MCF 10A (cell line): ENCODE data around the gene PLCG2. TPM values are rescaled to one million over a fixed set of nuclear protein-coding genes. Genes with fewer than 3 reads are reported as not detected.
"Not testable (repeated sequence)": the region's sequence is repeated elsewhere in the genome, so short reads cannot be mapped to it uniquely, and the experiment has no call there.

Experiments used
- BruUV-seq: library from RNA; stranded (reverse); fragments of 400-500 nt; replicated peaks from 2 replicates; lab custom pipeline; 2021; lab: Mats Ljungman, UMichigan
- CTCF ChIA-PET: fragments of 300-600 bp; sonication (Branson Sonifier 250); formaldehyde crosslinking; extraction: SDS; loops from one replicate; lab custom pipeline; 2021; ENCODE audit warnings: antibody characterized with exemption, inconsistent platforms; lab: Yijun Ruan, JAX
- POLR2A ChIA-PET: fragments of 300-600, 350-650 bp; sonication (Branson Sonifier 250); formaldehyde crosslinking; extraction: SDS; loops from one replicate; lab custom pipeline; 2020; ENCODE audit warnings: antibody characterized with exemption, inconsistent platforms; lab: Yijun Ruan, JAX
- DNase-seq: peaks from one replicate; pipeline ENCODE4 v3.0.0-alpha.2; 2018; ENCODE audit not compliant: unreplicated experiment
- H3K27ac Mint-ChIP-seq: one replicate; pipeline ENCODE4 v1.8.0; 2022; ENCODE audit warnings: mild to moderate bottlenecking, low read depth, mixed read lengths; ENCODE audit not compliant: unreplicated experiment
- H3K27me3 Mint-ChIP-seq: one replicate; pipeline ENCODE4 v1.8.0; 2022; ENCODE audit warnings: mixed read lengths; ENCODE audit not compliant: insufficient read depth, unreplicated experiment
- H3K36me3 Mint-ChIP-seq: one replicate; pipeline ENCODE4 v1.8.0; 2022; ENCODE audit warnings: mild to moderate bottlenecking, moderate library complexity, mixed read lengths; ENCODE audit not compliant: insufficient read depth, unreplicated experiment
- H3K4me1 Mint-ChIP-seq: one replicate; pipeline ENCODE4 v1.8.0; 2022; ENCODE audit warnings: mixed read lengths; ENCODE audit not compliant: insufficient read depth, unreplicated experiment
- H3K4me3 Mint-ChIP-seq: one replicate; pipeline ENCODE4 v1.8.0; 2022; ENCODE audit warnings: mild to moderate bottlenecking, moderate library complexity, mixed read lengths; ENCODE audit not compliant: unreplicated experiment
- H3K9me3 Mint-ChIP-seq: one replicate; pipeline ENCODE4 v1.8.0; 2022; ENCODE audit warnings: mixed read lengths; ENCODE audit not compliant: unreplicated experiment
- intact Hi-C: fragments of 100-400 bp; cut with micrococcal nuclease; formaldehyde crosslinking; loops from 2 replicates; pipeline ENCODE4 v1.14.1; 2022
- total RNA-seq: library from RNA; stranded (reverse); gene quantifications from 2 replicates; pipeline ENCODE4 v1.2.3, GENCODE V29; 2022
- TF ChIP-seq, protein P1 (sequence below): fragments of 200-600 bp; IDR thresholded peaks from one replicate; pipeline ENCODE4 v1.8.0; 2022; ENCODE audit warnings: antibody characterized with exemption, mild to moderate bottlenecking; ENCODE audit not compliant: unreplicated experiment

The PLCG2 gene
- total RNA-seq, 1 experiment from 2014 or later = 5.2 TPM

GRCh38 chr16:81973737-81974136 is 194.6 kb downstream of the PLCG2 start:
- Mint-ChIP-seq H3K4me3 (no peak overlapping the region), H3K27ac (no peak overlapping the region), H3K36me3 (no peaks in the 10 kb centered on the region), H3K9me3 (peaks cover 21% of the 10 kb centered on the region), H3K4me1 (no peaks in the 10 kb centered on the region), H3K27me3 (peaks cover 28% of the 10 kb centered on the region)
- TF ChIP-seq, protein P1, sequence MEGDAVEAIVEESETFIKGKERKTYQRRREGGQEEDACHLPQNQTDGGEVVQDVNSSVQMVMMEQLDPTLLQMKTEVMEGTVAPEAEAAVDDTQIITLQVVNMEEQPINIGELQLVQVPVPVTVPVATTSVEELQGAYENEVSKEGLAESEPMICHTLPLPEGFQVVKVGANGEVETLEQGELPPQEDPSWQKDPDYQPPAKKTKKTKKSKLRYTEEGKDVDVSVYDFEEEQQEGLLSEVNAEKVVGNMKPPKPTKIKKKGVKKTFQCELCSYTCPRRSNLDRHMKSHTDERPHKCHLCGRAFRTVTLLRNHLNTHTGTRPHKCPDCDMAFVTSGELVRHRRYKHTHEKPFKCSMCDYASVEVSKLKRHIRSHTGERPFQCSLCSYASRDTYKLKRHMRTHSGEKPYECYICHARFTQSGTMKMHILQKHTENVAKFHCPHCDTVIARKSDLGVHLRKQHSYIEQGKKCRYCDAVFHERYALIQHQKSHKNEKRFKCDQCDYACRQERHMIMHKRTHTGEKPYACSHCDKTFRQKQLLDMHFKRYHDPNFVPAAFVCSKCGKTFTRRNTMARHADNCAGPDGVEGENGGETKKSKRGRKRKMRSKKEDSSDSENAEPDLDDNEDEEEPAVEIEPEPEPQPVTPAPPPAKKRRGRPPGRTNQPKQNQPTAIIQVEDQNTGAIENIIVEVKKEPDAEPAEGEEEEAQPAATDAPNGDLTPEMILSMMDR = no peak
- POLR2A ChIA-PET = interaction anchor here (0.7 kb wide), 1 partner anchor 101 kb away, joined by 3 read pairs; no protein-coding TSS in a partner anchor
- intact Hi-C loops = no loop called here
- no peak for DNase-seq
- CTCF ChIA-PET = interaction anchor here (0.6 to 1.6 kb wide), 2 partner anchors 99 to 250 kb away, joined by 3 read pairs; no protein-coding TSS in a partner anchor
- BruUV-seq = no TSS peak

- Mint-ChIP-seq H3K36me3 (no peaks in the 10 kb centered on the region), H3K27me3 (peaks cover 9% of the 10 kb centered on the region), H3K4me3 (no peak overlapping the region), H3K9me3 (peaks cover 15% of the 10 kb centered on the region), H3K27ac (no peak overlapping the region), H3K4me1 (no peaks in the 10 kb centered on the region)
- DNase-seq = no peak
- POLR2A ChIA-PET = no interaction called here
- BruUV-seq = no TSS peak
- CTCF ChIA-PET = no interaction called here
- intact Hi-C loops = no loop called here
- TF ChIP-seq, protein P1 = no peak
Observed at GRCh38 chr16:81975637-81976036, 196.5 kb downstream of the PLCG2 start.

GRCh38 chr16:81977335-81977942 is 198.3 kb downstream of the PLCG2 start:
- H3K27me3 Mint-ChIP-seq, intact Hi-C loops, POLR2A ChIA-PET, H3K36me3 Mint-ChIP-seq, H3K9me3 Mint-ChIP-seq, H3K4me1 Mint-ChIP-seq, CTCF ChIA-PET, BruUV-seq, H3K27ac Mint-ChIP-seq, H3K4me3 Mint-ChIP-seq, DNase-seq: not testable (repeated sequence)

GRCh38 chr16:81987121-81987520 is 208.0 kb downstream of the PLCG2 start:
- peaks cover 17% of the 10 kb centered on the region for H3K27me3 Mint-ChIP-seq
- H3K4me1 Mint-ChIP-seq = peaks cover 6% of the 10 kb centered on the region
- POLR2A ChIA-PET = no interaction called here
- CTCF ChIA-PET = interaction anchor here (0.5 to 2.1 kb wide), 7 partner anchors 10 to 1477 kb away, joined by 3 to 9 read pairs (median 3); no protein-coding TSS in a partner anchor
- no TSS peak for BruUV-seq
- H3K27ac Mint-ChIP-seq = no peak overlapping the region
- no peaks in the 10 kb centered on the region for H3K36me3 Mint-ChIP-seq
- H3K9me3 Mint-ChIP-seq = no peaks in the 10 kb centered on the region
- DNase-seq = no peak
- H3K4me3 Mint-ChIP-seq = no peak overlapping the region
- intact Hi-C loops = no loop called here
- TF ChIP-seq, protein P1 = no peak
